ENCODE results near the gene KDM4F. TPM values are rescaled to one million over a fixed set of nuclear protein-coding genes. Genes with fewer than 3 reads are reported as not detected.

The KDM4F gene
- total and polyA plus RNA-seq, 2 of the 8 experiments (the other 6 are each of a cell fraction or from before 2014, with no cell fraction given): not detected

DNA sequence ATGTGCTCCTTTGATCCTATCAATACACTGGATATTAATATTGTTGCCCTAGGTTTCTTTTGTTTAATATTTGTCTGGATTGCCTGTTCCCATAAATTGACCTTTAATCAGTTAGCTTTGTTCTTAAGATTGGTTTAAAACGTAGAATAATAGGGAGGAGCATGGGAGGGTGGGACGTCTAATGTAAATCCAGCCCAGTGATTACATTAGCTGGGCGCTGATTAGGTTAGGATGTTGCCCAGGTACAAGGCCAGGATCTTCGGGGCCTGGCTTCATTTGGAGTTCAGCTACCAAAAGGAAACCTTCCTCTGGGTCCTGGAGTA is 17.5 kb downstream of the KDM4F start, which contains the start of gene SRSF8:
Gene SRSF8 (plus strand): TSS at position 204 of the 323 bp plus-strand sequence. CDS start 308 bp downstream, outside the sequence.
- H3K56ac ChIP-seq (replicated peaks; ENCODE audit: insufficient read length, low read depth, low read length): peak within 1 kb of the TSS; percentile 86
- H3K79me2 ChIP-seq (ENCODE audit: control insufficient read depth in 1 of 2, insufficient read depth in 2 of 2, low read length in 2 of 2): peaks cover 0 to 2% of the 10 kb centered on the region in 2 experiments; a peak in 1 of 4 replicates
- H2BK15ac ChIP-seq (ENCODE audit: low read length): 0 out of 2 replicates have a peak within 1 kb of the TSS, but pooled peaks have one; percentile 2
- peak within 1 kb of the TSS; percentile 71 to 80 (median 78) for H3K9ac ChIP-seq (replicated peaks in 1 of 4; ENCODE audit: extremely low read depth in 1 of 4, low read depth in 3 of 4, low read length in 3 of 4)
- WGBS, 2 experiments (ENCODE audit: extremely low coverage in 1 of 2, insufficient coverage in 1 of 2, insufficient read length in 1 of 2, insufficient replicate concordance in 2 of 2, low coverage in 1 of 2, low lambda C conversion rate in 2 of 2, missing lambda C conversion rate in 1 of 2): 4% methylated on average over 4 of the region's 4 CpGs; no CpG with 5 or more reads in 1 of the 2 experiments
- ChIA-PET CTCF (ENCODE audit: partially characterized antibody) (interaction anchor here (0.9 to 7.0 kb wide), 14 partner anchors 10 to 701 kb away, joined by 3 to 84 read pairs (median 5); partner anchors contain the start of genes CWC15, ENDOD1 and KDM4D), POLR2A (ENCODE audit: partially characterized antibody) (interaction anchor here (1.0 to 5.7 kb wide), 23 partner anchors 10 to 724 kb away, joined by 3 to 44 read pairs (median 5); partner anchors contain the start of genes AMOTL1, CEP57, CWC15 and ENDOD1)
- DNase-seq (ENCODE audit: low read depth in 1 of 2, low spot score in 2 of 2) (no peak), FAIRE-seq (no peak)
- H3K27me3 ChIP-seq (replicated peaks in 1 of 4; ENCODE audit: control insufficient read depth in 3 of 4, extremely low read depth in 1 of 4, insufficient read depth in 3 of 4, low read length in 3 of 4): no peaks in the 10 kb centered on the region
- H3K79me1 ChIP-seq (ENCODE audit: low read depth, low read length): no peaks in the 10 kb centered on the region
- peak within 1 kb of the TSS; percentile 14 for H3K4ac ChIP-seq (replicated peaks; ENCODE audit: insufficient read length, low read depth, low read length)
- H3K18ac ChIP-seq (ENCODE audit: extremely low read depth, low read length): peak within 1 kb of the TSS; percentile 79
- no peak within 1 kb of the TSS for H2BK120ac ChIP-seq (replicated peaks; ENCODE audit: low read depth, low read length)
- H3K23me2 ChIP-seq (ENCODE audit: low read depth, low read length): peaks cover 6% of the 10 kb centered on the region; the same call in 1 of the 2 replicates
- H4K20me1 ChIP-seq (replicated peaks in 1 of 2; ENCODE audit: control insufficient read depth in 1 of 2, insufficient read depth in 2 of 2, low read length in 2 of 2): peaks cover 0 to 2% of the 10 kb centered on the region in 2 experiments
- H3K36me3 ChIP-seq (ENCODE audit: control insufficient read depth in 2 of 4, insufficient read depth in 4 of 4, low read length in 3 of 4): no peaks in the 10 kb centered on the region
- H3K27ac ChIP-seq (ENCODE audit: low read depth, low read length): peak within 1 kb of the TSS; percentile 62; the same call in 1 of the 2 replicates
- H3K4me2 ChIP-seq (ENCODE audit: insufficient read depth in 1 of 2, low read depth in 2 of 2, low read length in 2 of 2): peak within 1 kb of the TSS; percentile 70 to 78
- no peak within 1 kb of the TSS for H2BK20ac ChIP-seq (ENCODE audit: low read length)
- peak within 1 kb of the TSS; percentile 48 for H4K5ac ChIP-seq (ENCODE audit: insufficient read length, low read depth, low read length)
- H3K4me3 ChIP-seq (ENCODE audit: extremely low read depth in 1 of 4, insufficient read depth in 2 of 4, low read depth in 3 of 4, low read length in 4 of 4): peak within 1 kb of the TSS; percentile 70 to 85 (median 72)
- H2AK5ac ChIP-seq (ENCODE audit: low read depth, low read length): no peak within 1 kb of the TSS
- H2BK5ac ChIP-seq (ENCODE audit: low read depth, low read length): no peak within 1 kb of the TSS; the same call in 1 of the 2 replicates
- no peak within 1 kb of the TSS; the same call in 1 of the 2 replicates for H2BK12ac ChIP-seq (ENCODE audit: low read depth, low read length)
- no peak within 1 kb of the TSS for H3K14ac ChIP-seq (ENCODE audit: insufficient read length)
- H4K8ac ChIP-seq (ENCODE audit: extremely low read depth, insufficient read depth, low read length): peak within 1 kb of the TSS; percentile 93
- peak within 1 kb of the TSS; percentile 47 for H2AFZ ChIP-seq (ENCODE audit: low read length)
- peaks cover 0 to 2% (median 0%) of the 10 kb centered on the region in 4 experiments; a peak in 2 of 7 replicates for H3K4me1 ChIP-seq (replicated peaks in 1 of 4; ENCODE audit: control insufficient read depth in 3 of 4, insufficient read depth in 4 of 4, low read length in 3 of 4)
- H3K23ac ChIP-seq (ENCODE audit: insufficient read length): no peak within 1 kb of the TSS
- H3K9me3 ChIP-seq (ENCODE audit: insufficient read depth in 2 of 2, low read depth in 1 of 2, low read length in 1 of 2): no peaks in the 10 kb centered on the region
- H4K91ac ChIP-seq (replicated peaks; ENCODE audit: insufficient read length, low read length): peak within 1 kb of the TSS; percentile 81
- TF ChIP-seq BRCA1 (IDR thresholded peaks at IDR 0.05; ENCODE audit: low read depth, low read length) (no peak), BCL11A (IDR thresholded peaks at IDR 0.05; ENCODE audit: low read depth in 2 of 2, low read length in 2 of 2) (no peak), RFX5 (IDR thresholded peaks at IDR 0.05; ENCODE audit: borderline replicate concordance, low read depth, low read length) (no peak), EP300 (IDR thresholded peaks at IDR 0.05; ENCODE audit: borderline replicate concordance in 1 of 2, low read depth in 2 of 2, low read length in 2 of 2) (no peak), FOSL1 (IDR thresholded peaks at IDR 0.05; ENCODE audit: insufficient read depth, low read depth, low read length) (no peak)
